Testis (tissue), 2 donors: ENCODE results near the gene OPCML.

Source experiments
- POLR2A ChIP-seq: fragments of 450-650 bp; IDR thresholded peaks from one replicate; pipeline ENCODE4 v1.6.1; 2017; ENCODE audit warnings: antibody characterized with exemption, mild to moderate bottlenecking, moderate library complexity
- TF ChIP-seq, protein P1 (sequence below), 3 experiments: fragments of 450-650 bp in 2 of 3; fragments of 200-600 bp in 1 of 3; sonication (generic) in 1 of 3; IDR thresholded peaks; one replicate each; pipeline ENCODE4 v1.5.1; 2016 to 2019; ENCODE audit warnings: antibody characterized with exemption in 3 of 3, mild to moderate bottlenecking in 2 of 3, moderate library complexity in 1 of 3

DNA sequence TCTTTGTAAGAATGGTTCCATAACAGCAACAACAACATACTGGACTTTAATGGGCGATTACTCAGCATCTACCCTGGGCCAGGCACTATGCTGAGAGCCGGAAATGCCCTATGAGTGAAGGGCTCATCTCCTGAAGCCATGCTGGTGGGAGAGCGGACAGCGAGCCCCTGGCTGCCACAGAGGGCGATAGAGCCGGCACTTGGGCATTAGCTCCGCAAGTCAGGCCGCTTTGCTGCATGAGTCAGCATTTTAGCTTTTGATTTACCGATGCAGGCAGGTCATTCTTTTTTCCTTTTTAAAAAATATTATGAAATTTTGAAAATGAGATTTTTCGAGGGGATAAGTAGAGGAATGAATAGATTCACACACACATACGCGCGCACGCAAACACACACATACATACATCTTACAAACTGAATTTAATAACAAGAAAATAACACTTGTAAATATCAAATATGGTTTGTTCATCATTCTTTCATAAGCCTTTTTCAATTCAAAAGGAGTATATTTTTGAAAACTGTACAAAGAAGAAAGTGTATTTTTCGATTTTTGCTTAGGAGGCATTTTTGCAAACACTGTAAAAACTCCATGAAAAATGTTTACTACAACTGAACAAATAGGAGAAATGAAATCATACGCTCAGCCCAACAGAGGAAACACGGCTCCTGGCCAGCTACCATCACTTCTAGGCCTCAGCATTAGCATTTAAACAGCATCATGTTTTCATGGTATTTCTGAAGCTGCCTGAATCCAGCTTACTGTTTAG is 667.3 kb downstream of the OPCML start:
- TF ChIP-seq, protein P1, sequence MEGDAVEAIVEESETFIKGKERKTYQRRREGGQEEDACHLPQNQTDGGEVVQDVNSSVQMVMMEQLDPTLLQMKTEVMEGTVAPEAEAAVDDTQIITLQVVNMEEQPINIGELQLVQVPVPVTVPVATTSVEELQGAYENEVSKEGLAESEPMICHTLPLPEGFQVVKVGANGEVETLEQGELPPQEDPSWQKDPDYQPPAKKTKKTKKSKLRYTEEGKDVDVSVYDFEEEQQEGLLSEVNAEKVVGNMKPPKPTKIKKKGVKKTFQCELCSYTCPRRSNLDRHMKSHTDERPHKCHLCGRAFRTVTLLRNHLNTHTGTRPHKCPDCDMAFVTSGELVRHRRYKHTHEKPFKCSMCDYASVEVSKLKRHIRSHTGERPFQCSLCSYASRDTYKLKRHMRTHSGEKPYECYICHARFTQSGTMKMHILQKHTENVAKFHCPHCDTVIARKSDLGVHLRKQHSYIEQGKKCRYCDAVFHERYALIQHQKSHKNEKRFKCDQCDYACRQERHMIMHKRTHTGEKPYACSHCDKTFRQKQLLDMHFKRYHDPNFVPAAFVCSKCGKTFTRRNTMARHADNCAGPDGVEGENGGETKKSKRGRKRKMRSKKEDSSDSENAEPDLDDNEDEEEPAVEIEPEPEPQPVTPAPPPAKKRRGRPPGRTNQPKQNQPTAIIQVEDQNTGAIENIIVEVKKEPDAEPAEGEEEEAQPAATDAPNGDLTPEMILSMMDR (IDR thresholded peaks at IDR 0.05), result no peak
- TF ChIP-seq POLR2A, result no peak
